Stimulated activated naive B cell treated with anti-CD40 and anti-IgM and Interleukin-4, amounts not matched to agents 10 μg/mL and 1 μg/mL and 100 μg/mL, for 72 hours (primary cell): ENCODE results near the gene ZNF544.
"Not testable (repeated sequence)": the region's sequence is repeated elsewhere in the genome, so short reads cannot be mapped to it uniquely, and the experiment has no call there.

ENCODE experiments used
- ATAC-seq, 2 donors: fragments of 150-1000 bp; cut with Tn5 transposase; replicated peaks; 2 replicates each; pipeline ENCODE4 v1.10.0; 2021; ENCODE audit warnings: moderate library complexity in 1 of 2
- DNase-seq: peaks from one replicate; pipeline ENCODE4 v3.0.0; 2021
- H3K27ac Mint-ChIP-seq: one replicate; pipeline ENCODE4 v1.8.0; 2022; ENCODE audit warnings: mild to moderate bottlenecking, mixed read lengths
- H3K27me3 Mint-ChIP-seq, 2 donors: one replicate each; pipeline ENCODE4 v1.8.0; 2022; ENCODE audit warnings: mixed read lengths in 2 of 2
- H3K36me3 Mint-ChIP-seq, 2 donors: one replicate each; pipeline ENCODE4 v1.8.0; 2022; ENCODE audit warnings: mixed read lengths in 2 of 2, mild to moderate bottlenecking in 1 of 2
- H3K4me1 Mint-ChIP-seq, 2 donors: one replicate each; pipeline ENCODE4 v1.8.0; 2022; ENCODE audit warnings: mixed read lengths in 2 of 2, mild to moderate bottlenecking in 1 of 2
- H3K4me3 Mint-ChIP-seq, 2 donors: one replicate each; pipeline ENCODE4 v1.8.0; 2022; ENCODE audit warnings: mild to moderate bottlenecking in 2 of 2, mixed read lengths in 2 of 2, moderate library complexity in 1 of 2
- H3K9me3 Mint-ChIP-seq, 2 donors: one replicate each; pipeline ENCODE4 v1.8.0; 2022; ENCODE audit warnings: mixed read lengths in 2 of 2, mild to moderate bottlenecking in 1 of 2

ZNF544 gene

GRCh38 chr19:58304748-58305064 lies 76.0 kb downstream of the ZNF544 start:
- no peaks in the 10 kb centered on the region for H3K9me3 Mint-ChIP-seq

GRCh38 chr19:58305065-58305931 lies 76.6 kb downstream of the ZNF544 start, which contains the start of gene ERVK3-1:
Gene ERVK3-1 (plus strand): TSS chr19:58305377. CDS start chr19:58312169, 6,792 bp downstream.
- peaks cover 0 to 4% of the 10 kb centered on the region in 2 donors for H3K9me3 Mint-ChIP-seq
- peaks cover 55 to 69% of the 10 kb centered on the region in 2 donors for H3K36me3 Mint-ChIP-seq
- ATAC-seq: peak; percentile 98 to 99
- DNase-seq: peak; percentile 94
- peak within 1 kb of the TSS; percentile 97 for H3K4me3 Mint-ChIP-seq
- no peaks in the 10 kb centered on the region for H3K27me3 Mint-ChIP-seq
- peaks cover 15 to 29% of the 10 kb centered on the region in 2 donors for H3K4me1 Mint-ChIP-seq
- H3K27ac Mint-ChIP-seq: peak within 1 kb of the TSS; percentile 99

More at GRCh38 chr19:58304748-58305064, 76.0 kb downstream of the ZNF544 start:
- Mint-ChIP-seq H3K36me3 (peaks cover 54 to 70% of the 10 kb centered on the region in 2 donors), H3K27me3 (no peaks in the 10 kb centered on the region), H3K4me3 (peak overlapping the region; percentile 97), H3K27ac (peak overlapping the region; percentile 99), H3K4me1 (peaks cover 15 to 24% of the 10 kb centered on the region in 2 donors)
- ATAC-seq (peak; percentile 9 to 10), DNase-seq (no peak)

GRCh38 chr19:58305932-58306323 lies 77.2 kb downstream of the ZNF544 start:
- Mint-ChIP-seq H3K4me1 (peaks cover 15 to 35% of the 10 kb centered on the region in 2 donors), H3K27ac (peak overlapping the region; percentile 99), H3K4me3 (peak overlapping the region; percentile 97), H3K9me3 (peaks cover 0 to 4% of the 10 kb centered on the region in 2 donors), H3K27me3 (no peaks in the 10 kb centered on the region), H3K36me3 (peaks cover 54 to 68% of the 10 kb centered on the region in 2 donors)
- DNase-seq: no peak
- ATAC-seq: no peak

- Mint-ChIP-seq H3K27me3 (no peaks in the 10 kb centered on the region), H3K27ac (no peak overlapping the region), H3K36me3 (peaks cover 56 to 71% of the 10 kb centered on the region in 2 donors), H3K4me1 (peaks cover 17 to 35% of the 10 kb centered on the region in 2 donors), H3K4me3 (peak overlapping the region in 1 of 2 donors; percentile 21), H3K9me3 (peaks cover 0 to 4% of the 10 kb centered on the region in 2 donors)
- DNase-seq (no peak), ATAC-seq (no peak)
Measured at GRCh38 chr19:58307736-58308135, 79.0 kb downstream of the ZNF544 start.

- not testable (repeated sequence) for H3K9me3 Mint-ChIP-seq, ATAC-seq, H3K27ac Mint-ChIP-seq, DNase-seq, H3K4me3 Mint-ChIP-seq, H3K27me3 Mint-ChIP-seq
- H3K36me3 Mint-ChIP-seq: peaks cover 58 to 77% of the 10 kb centered on the region in 2 donors
- peaks cover 8 to 19% of the 10 kb centered on the region in 2 donors for H3K4me1 Mint-ChIP-seq
Measured at GRCh38 chr19:58310685-58311084, 82.0 kb downstream of the ZNF544 start.

GRCh38 chr19:58311345-58311865 lies 82.7 kb downstream of the ZNF544 start:
- Mint-ChIP-seq H3K9me3 (peaks cover 0 to 4% of the 10 kb centered on the region in 2 donors), H3K36me3 (peaks cover 59 to 79% of the 10 kb centered on the region in 2 donors), H3K27ac (no peak overlapping the region), H3K4me3 (no peak overlapping the region), H3K4me1 (peaks cover 5 to 12% of the 10 kb centered on the region in 2 donors), H3K27me3 (no peaks in the 10 kb centered on the region)
- no peak for DNase-seq
- ATAC-seq: no peak
